Measurements from ENCODE around the gene SORL1.
"Not testable (repeated sequence)": the region's sequence is repeated elsewhere in the genome, so short reads cannot be mapped to it uniquely, and the experiment has no call there.

Gene SORL1

DNA sequence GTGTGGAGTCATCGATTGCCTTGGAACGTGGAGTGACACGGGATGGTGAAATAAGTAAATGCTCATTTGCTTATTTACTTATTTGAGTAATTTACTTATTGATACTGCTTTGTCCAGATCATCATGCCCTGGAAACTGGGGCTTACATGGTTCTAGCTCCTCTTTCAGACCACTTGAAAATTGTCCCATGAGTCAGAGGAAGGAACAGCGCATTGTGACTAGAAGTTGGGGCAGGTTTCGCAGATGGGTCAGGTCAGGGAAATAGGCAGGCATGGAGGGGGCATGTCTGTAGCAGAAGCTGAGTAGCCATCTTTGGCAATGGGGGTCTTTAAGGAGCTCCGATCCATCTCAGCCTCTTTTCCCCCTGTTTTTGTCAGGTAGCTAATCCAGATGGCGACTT is 104.8 kb downstream of the SORL1 start:
- DNase-seq (no peak), ATAC-seq (replicated peaks) (no peak)
- peak overlapping the region; percentile 51 to 78 for H3K27ac Mint-ChIP-seq
- no peak overlapping the region for H3K4me3 Mint-ChIP-seq
- no peaks in the 10 kb centered on the region for H3K9me3 Mint-ChIP-seq
- H3K4me1 Mint-ChIP-seq (ENCODE audit: low read depth in 2 of 2), result peaks cover 21 to 38% of the 10 kb centered on the region in 2 donors
- H3K27me3 Mint-ChIP-seq, result no peaks in the 10 kb centered on the region
- H3K36me3 Mint-ChIP-seq (ENCODE audit: insufficient read depth), result peaks cover 73% of the 10 kb centered on the region

DNA sequence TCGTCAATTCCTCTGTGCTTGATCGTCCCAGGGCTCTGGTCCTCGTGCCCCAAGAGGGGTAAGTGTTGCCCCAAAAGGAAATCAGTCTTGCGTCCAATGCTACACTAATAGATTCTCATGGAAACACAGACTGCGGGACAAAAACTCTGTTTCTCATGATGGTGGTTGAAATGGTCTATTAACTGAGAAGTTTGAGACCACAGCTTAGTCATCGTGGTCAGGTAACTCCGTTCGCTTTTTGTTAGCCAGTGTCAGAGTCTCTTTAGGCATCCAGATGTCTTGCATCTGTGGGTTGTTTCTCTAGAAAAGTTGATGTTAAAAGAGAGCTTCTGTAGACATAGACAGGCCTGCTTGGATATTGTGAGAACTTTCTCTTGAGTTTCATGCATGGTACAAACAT is 105.2 kb downstream of the SORL1 start:
- no peak for DNase-seq
- no peaks in the 10 kb centered on the region for H3K9me3 Mint-ChIP-seq
- ATAC-seq (replicated peaks), result peak; percentile 62
- H3K4me1 Mint-ChIP-seq (ENCODE audit: low read depth in 2 of 2), result peaks cover 23 to 42% of the 10 kb centered on the region in 2 donors
- H3K27me3 Mint-ChIP-seq, result no peaks in the 10 kb centered on the region
- no peak overlapping the region for H3K4me3 Mint-ChIP-seq
- peaks cover 76% of the 10 kb centered on the region for H3K36me3 Mint-ChIP-seq (ENCODE audit: insufficient read depth)
- peak overlapping the region; percentile 51 to 78 for H3K27ac Mint-ChIP-seq

DNA sequence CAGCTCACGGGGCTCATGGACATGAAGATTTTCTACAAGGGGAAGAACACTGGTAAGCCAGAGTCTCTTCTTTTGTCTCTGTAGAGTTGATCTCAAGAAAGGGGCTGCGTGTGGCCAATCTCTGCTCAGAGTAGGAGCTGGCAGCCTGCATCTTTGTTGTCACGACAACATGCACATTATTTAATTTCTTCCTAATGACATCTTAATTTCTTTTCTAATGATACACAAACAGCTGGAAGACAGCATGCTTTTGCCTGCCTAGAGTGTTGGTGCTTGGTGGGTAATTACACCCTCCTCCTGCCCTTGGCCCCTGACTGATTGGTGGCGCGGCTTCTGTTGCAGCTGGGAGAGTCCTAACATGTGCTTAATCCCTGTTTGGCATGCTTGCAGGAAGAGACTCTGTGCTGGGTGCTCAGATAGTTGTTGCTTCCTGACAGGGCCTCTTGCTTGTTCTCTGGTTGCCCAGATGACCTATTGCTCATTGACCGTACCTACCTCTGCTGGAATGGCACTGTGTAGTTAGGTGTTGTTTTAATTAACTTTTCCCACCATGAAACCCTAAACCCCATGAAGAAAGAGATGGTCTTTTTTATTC is 107.6 kb downstream of the SORL1 start:
- ATAC-seq (replicated peaks), result no peak
- no peak for DNase-seq
- Mint-ChIP-seq H3K27ac (peak overlapping the region; percentile 77 to 81), H3K9me3 (no peaks in the 10 kb centered on the region), H3K27me3 (no peaks in the 10 kb centered on the region), H3K4me3 (no peak overlapping the region), H3K36me3 (ENCODE audit: insufficient read depth) (peaks cover 68% of the 10 kb centered on the region), H3K4me1 (ENCODE audit: low read depth in 2 of 2) (peaks cover 28 to 51% of the 10 kb centered on the region in 2 donors)

DNA sequence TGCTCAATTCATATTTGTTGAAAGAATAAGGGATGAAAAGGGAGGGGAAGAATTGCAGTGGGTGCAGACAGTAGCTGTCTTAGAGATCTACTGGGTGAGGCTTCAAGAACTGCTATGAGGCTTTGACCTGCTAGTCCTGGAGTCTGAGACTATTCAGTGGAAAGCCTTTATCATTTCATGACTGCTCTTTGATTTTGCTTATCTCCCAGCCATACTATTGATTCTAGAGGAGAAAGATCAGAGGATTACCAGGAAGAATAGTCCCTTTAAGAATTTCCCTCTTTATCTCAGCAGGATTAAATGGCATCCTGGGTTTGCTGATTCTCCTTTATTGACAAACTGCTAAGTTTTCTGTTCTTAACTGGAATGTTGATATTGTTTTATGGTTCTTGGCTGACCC is 108.1 kb downstream of the SORL1 start:
- peak overlapping the region in 1 of 2 donors; percentile 77 for H3K27ac Mint-ChIP-seq

DNA sequence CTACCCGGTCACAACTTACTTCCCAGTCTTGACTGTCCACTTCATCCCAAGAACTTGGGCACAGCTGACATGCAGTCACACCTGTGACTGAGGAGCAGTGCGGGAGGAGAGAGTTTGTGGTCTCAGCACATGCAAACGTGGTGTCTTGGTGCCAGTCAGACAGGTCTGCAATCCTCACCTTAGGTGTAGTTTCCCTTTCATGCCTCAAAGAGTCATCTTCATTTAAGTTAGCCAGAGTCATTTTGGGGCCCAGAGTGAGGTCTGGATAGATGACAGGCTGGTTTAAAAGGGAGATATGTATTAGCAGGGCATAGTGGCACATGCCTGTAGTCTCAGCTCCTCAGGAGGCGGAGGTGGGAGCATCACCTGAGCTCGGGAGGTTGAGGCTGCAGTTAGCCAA is 109.1 kb downstream of the SORL1 start:
- Mint-ChIP-seq H3K4me1 (ENCODE audit: low read depth in 2 of 2) (peaks cover 26 to 51% of the 10 kb centered on the region in 2 donors), H3K36me3 (ENCODE audit: insufficient read depth) (peaks cover 60% of the 10 kb centered on the region), H3K27me3 (no peaks in the 10 kb centered on the region), H3K27ac (peak overlapping the region; percentile 10 to 74), H3K4me3 (no peak overlapping the region), H3K9me3 (no peaks in the 10 kb centered on the region)
- ATAC-seq (replicated peaks) (no peak), DNase-seq (no peak)

More for the DNA sequence above, 108.1 kb downstream of the SORL1 start:
- ATAC-seq (replicated peaks) (no peak), DNase-seq (no peak)
- Mint-ChIP-seq H3K4me3 (no peak overlapping the region), H3K36me3 (ENCODE audit: insufficient read depth) (peaks cover 66% of the 10 kb centered on the region), H3K4me1 (ENCODE audit: low read depth in 2 of 2) (peaks cover 28 to 51% of the 10 kb centered on the region in 2 donors), H3K9me3 (no peaks in the 10 kb centered on the region), H3K27me3 (no peaks in the 10 kb centered on the region)

DNA sequence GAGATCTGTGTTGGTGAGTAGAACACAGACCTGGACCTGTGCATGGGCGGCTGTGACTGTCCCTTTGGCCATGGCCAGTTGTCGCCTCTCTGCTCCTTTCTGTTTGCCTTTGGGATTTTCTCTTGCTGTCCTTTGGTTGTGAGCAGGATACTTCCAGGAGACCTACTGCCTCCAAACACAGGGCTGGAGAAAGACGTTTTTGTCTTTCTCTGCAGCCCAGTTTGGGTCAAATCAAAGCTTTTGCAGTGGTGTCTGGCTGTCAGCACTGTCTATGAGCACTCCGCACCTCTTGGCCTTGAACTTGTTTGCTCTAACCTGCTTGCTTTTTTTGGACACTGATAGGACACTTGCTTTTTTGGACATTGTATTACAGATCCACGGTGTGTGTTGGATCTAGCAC is 109.6 kb downstream of the SORL1 start:
- ATAC-seq (replicated peaks), result no peak
- no peak for DNase-seq
- peaks cover 21 to 47% of the 10 kb centered on the region in 2 donors for H3K4me1 Mint-ChIP-seq (ENCODE audit: low read depth in 2 of 2)
- H3K36me3 Mint-ChIP-seq (ENCODE audit: insufficient read depth), result peaks cover 60% of the 10 kb centered on the region
- no peaks in the 10 kb centered on the region for H3K27me3 Mint-ChIP-seq
- no peaks in the 10 kb centered on the region for H3K9me3 Mint-ChIP-seq
- no peak overlapping the region for H3K4me3 Mint-ChIP-seq
- peak overlapping the region in 1 of 2 donors; percentile 74 for H3K27ac Mint-ChIP-seq

DNA sequence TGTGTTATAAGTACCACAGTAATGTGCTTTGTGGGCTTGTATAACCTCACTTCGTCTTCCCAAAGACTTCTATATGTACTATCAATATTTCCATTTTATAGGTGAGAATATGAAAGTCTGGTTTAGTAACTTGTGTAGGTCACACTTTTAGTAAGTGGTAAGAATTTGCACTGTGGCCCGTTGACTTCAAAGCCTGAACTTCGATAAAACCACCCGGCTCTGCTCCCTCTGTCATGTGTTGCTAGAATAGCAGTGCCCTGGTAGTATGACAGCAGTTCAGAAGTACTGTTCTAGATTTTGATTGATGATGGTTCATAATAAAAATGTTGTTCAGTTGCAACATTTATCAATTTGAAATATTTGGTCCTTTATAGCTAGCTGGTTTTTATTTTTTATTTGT is 110.9 kb downstream of the SORL1 start:
- no peak for DNase-seq
- Mint-ChIP-seq H3K9me3 (no peaks in the 10 kb centered on the region), H3K27ac (peak overlapping the region; percentile 33 to 74), H3K4me3 (no peak overlapping the region), H3K4me1 (ENCODE audit: low read depth in 2 of 2) (peaks cover 22 to 37% of the 10 kb centered on the region in 2 donors), H3K36me3 (ENCODE audit: insufficient read depth) (peaks cover 64% of the 10 kb centered on the region), H3K27me3 (no peaks in the 10 kb centered on the region)
- ATAC-seq (replicated peaks), result peak; percentile 55

DNA sequence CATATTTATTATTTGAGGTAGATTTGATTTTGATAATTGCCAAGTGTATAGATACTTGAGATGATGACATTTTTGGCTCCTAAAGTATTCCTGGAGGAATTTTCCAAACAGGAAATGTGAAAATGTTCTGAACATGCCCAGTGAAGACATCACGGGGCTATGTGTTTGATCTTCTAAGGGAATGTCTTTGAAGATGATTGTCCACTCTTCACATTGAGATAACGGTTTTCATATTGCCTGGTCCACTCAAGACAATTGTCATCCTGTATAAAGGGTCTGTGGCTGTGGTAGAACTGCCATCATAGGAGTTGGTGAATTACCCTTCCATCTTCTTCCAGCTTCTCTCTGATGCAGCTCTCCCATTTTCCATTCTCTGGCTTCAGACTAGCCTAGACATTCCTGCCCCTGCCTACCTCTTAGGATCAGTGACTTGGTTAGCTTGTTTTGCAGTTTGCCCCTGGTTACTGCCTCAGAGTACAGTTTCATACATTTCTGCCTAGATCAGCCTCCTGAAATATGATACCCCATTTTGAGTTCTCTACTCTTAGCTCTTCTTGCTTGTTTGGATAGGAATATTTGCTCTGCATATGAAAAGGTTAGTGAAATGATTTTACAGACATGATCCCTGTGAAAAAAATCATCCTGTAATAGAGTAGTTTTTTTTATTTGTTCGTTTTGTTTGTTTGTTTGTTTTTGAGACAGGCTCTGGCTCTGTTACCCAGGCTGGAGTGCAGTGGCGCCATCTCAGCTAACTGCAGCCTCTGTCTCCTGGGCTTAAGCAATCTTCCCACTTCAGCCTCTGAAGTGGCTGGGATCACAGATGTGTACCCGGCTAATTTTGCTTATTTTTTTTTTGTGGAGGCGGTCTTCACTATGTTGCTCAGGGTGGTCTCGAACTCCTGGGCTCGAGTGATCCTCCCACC is 112.0 kb downstream of the SORL1 start:
- DNase-seq (no peak), ATAC-seq (replicated peaks) (no peak)
- Mint-ChIP-seq H3K36me3 (ENCODE audit: insufficient read depth) (peaks cover 58% of the 10 kb centered on the region), H3K27me3 (no peaks in the 10 kb centered on the region), H3K4me3 (no peak overlapping the region), H3K4me1 (ENCODE audit: low read depth in 2 of 2) (peaks cover 22 to 38% of the 10 kb centered on the region in 2 donors), H3K9me3 (no peaks in the 10 kb centered on the region), H3K27ac (peak overlapping the region; percentile 74)

DNA sequence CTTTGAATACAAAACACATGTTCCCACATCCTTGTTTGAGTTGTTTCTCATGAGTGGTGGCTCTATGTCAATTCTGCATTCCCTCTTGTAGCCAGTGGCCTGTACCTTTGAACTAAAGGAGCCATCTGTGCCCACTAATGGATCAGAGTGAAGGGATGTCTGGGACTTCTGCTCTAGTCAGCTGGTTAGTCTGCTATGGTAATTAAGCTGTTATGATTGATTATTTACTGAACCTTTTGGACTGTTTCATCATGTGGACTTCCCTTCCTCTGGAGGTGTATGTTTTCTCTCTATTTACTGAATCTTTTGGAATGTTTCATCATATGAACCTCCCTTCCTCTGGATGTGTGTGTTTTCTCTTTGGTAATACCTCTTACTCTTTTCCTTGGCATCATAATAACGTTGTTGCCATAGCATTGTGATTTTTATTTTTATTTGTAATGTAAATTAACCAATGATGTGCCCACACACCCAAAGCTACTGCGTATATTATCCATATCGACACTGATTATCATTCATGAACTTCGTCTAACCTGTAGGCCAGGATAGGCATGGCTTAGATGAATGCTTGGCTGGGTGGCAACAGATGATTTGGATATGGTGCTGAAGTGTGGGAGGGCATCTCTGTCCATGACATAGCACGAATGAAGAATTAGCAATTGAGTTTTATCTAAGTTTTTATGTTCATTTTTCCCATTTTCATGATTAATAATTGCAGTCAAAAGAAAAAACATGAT is 113.0 kb downstream of the SORL1 start:
- Mint-ChIP-seq H3K4me3 (no peak overlapping the region), H3K27ac (peak overlapping the region; percentile 74), H3K4me1 (ENCODE audit: low read depth in 2 of 2) (peaks cover 17 to 37% of the 10 kb centered on the region in 2 donors), H3K9me3 (no peaks in the 10 kb centered on the region), H3K27me3 (no peaks in the 10 kb centered on the region), H3K36me3 (ENCODE audit: insufficient read depth) (peaks cover 58% of the 10 kb centered on the region)
- no peak for ATAC-seq (replicated peaks)
- DNase-seq, result no peak

DNA sequence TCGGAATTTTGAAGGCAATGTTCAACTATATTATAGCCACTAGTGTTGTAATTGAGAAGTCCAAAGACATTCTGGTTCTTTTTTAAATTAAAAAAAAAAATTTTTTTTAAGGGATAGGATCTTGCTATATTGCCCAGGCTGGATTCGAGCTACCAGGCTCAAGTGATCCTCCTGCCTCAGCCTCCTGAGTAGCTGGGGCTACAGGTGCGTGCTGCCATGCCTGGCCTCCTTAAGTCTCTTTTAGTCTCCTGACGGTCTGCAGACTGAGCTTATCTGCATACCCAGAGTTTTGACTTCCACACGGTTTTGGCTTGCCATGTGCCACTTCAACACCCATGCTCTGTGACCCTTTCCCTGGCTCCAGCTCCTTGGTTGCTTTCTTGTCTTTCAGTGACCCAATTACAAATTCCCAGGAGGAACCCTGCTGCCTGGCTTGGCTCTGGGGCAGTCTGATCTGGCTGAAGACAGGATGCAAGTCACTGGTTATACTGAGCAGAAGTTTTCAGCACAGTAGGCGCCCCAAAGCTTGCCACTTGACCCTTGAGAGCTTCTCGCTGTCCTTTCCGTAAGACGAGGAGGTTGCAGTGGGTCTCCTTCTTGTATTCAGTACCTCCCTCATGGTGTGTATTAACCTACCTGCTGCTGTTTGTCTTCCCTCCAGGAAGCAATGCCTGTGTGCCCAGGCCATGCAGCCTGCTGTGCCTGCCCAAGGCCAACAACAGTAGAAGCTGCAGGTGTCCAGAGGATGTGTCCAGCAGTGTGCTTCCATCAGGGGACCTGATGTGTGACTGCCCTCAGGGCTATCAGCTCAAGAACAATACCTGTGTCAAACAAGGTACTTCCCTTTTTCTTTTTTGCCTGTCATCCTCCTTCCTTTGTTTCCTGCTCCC is 114.4 kb downstream of the SORL1 start:
- peaks cover 18 to 34% of the 10 kb centered on the region in 2 donors for H3K4me1 Mint-ChIP-seq (ENCODE audit: low read depth in 2 of 2)
- H3K27ac Mint-ChIP-seq, result peak overlapping the region; percentile 32 to 45
- DNase-seq (no peak), ATAC-seq (replicated peaks) (no peak)
- H3K36me3 Mint-ChIP-seq (ENCODE audit: insufficient read depth), result peaks cover 59% of the 10 kb centered on the region
- H3K9me3 Mint-ChIP-seq, result no peaks in the 10 kb centered on the region
- no peaks in the 10 kb centered on the region for H3K27me3 Mint-ChIP-seq
- H3K4me3 Mint-ChIP-seq, result no peak overlapping the region

DNA sequence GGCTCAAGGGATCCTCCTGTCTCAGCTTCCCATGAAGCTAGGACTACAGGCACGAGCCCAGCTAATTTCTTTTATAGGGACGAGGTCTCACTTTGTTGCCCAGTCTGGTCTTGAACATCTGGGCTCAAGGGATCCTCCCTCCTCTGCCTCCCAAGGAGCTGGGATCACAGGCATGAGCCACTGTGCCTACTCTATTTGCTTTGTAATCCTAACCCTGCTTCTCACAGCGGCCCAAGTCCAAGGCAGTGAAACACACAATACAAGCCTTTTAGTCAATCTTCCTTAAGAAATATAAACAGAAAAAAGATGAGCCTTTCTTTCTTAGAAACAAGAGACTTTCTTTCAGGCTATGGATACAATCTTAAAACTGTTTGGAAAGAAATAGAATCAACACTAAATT is 115.9 kb downstream of the SORL1 start:
- no peaks in the 10 kb centered on the region for H3K27me3 Mint-ChIP-seq
- peaks cover 57% of the 10 kb centered on the region for H3K36me3 Mint-ChIP-seq (ENCODE audit: insufficient read depth)
- ATAC-seq (replicated peaks) (no peak), DNase-seq (no peak)
- H3K4me1 Mint-ChIP-seq (ENCODE audit: low read depth in 2 of 2), result peaks cover 11 to 21% of the 10 kb centered on the region in 2 donors
- no peak overlapping the region for H3K4me3 Mint-ChIP-seq
- no peaks in the 10 kb centered on the region for H3K9me3 Mint-ChIP-seq
- H3K27ac Mint-ChIP-seq, result peak overlapping the region; percentile 25 to 53

DNA sequence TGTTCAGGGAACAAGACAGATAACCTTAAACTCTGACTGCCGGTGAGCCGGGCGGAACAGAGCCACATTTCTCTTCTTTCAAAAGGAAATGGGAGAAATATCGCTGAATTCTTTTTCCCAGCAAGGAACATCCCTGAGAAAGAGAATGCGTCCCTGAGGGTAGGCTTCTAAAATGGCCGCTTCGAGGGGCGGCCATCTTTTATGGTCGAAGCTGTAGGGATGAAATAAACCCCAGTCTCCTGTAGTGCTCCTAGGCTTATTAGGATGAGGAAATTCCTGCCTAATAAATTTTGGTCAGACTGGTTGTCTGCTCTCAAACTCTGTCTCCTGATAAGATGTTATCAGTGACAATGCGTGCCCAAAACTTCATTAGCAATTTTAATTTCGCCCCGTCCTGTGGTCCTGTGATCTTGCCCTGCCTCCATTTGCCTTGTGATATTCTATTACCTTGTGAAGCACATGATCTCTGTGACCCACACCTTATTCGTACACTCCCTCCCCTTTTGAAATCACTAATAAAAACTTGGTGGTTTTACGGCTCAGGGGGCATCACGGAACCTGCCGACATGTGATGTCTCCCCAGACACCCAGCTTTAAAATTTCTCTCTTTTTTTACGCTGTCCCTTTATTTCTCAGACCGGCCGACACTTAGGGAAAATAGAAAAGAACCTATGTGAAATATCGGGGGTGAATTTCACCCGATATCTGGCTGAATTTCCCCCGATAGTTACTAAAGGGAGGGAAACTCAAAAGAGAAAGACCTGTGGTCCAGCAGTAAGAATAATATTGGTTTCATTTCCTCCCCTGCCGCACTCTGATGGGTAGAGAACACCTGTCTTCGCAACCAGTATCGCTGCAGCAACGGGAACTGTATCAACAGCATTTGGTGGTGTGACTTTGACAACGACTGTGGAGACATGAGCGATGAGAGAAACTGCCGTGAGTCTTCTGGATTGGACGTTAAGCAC is 117.5 kb downstream of the SORL1 start:
- peak overlapping the region in 1 of 2 donors; percentile 59 for H3K27ac Mint-ChIP-seq
- not testable (repeated sequence) for H3K27me3 Mint-ChIP-seq, DNase-seq, H3K9me3 Mint-ChIP-seq
- H3K4me3 Mint-ChIP-seq, result peak overlapping the region in 1 of 2 donors; percentile 29
- peak; percentile 56 for ATAC-seq (replicated peaks)
- H3K4me1 Mint-ChIP-seq (ENCODE audit: low read depth in 2 of 2), result peaks cover 8 to 14% of the 10 kb centered on the region in 2 donors
- H3K36me3 Mint-ChIP-seq (ENCODE audit: insufficient read depth), result peaks cover 63% of the 10 kb centered on the region
